Loucy (cell line): ENCODE results near the gene SETD3.

Experiments used
- EZH2phosphoT487 ChIP-seq: fragments of 200-600 bp; IDR thresholded peaks from 2 replicates; pipeline ENCODE4 v1.6.1; 2018; ENCODE audit warnings: antibody characterized with exemption, mild to moderate bottlenecking, moderate library complexity, borderline replicate concordance
- TF ChIP-seq, protein P1 (sequence below): fragments of 200-600 bp; sonication (generic); conservative IDR thresholded peaks from 2 replicates; pipeline ENCODE4 v1.5.1; 2014; ENCODE audit warnings: mild to moderate bottlenecking, antibody characterized with exemption, low read length

DNA sequence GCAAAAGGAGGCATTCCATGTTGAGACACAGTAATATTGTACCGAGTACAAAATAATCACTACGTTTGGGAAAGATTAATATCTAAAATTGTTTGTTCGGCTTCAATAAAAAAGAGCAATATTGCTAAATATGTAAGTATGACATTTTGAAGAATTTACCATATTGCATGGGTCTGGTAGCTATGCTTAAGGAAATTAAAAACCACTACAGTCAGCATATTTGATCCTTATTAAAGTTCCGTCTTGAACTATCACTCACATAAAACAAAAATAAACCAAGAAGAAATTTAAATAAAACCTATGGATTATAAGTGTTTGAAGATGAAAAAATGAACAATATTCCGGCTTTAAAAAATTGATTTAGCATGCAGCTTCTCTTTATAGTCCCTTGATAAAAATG, 63.8 kb downstream of the SETD3 start:
- TF ChIP-seq, protein P1, sequence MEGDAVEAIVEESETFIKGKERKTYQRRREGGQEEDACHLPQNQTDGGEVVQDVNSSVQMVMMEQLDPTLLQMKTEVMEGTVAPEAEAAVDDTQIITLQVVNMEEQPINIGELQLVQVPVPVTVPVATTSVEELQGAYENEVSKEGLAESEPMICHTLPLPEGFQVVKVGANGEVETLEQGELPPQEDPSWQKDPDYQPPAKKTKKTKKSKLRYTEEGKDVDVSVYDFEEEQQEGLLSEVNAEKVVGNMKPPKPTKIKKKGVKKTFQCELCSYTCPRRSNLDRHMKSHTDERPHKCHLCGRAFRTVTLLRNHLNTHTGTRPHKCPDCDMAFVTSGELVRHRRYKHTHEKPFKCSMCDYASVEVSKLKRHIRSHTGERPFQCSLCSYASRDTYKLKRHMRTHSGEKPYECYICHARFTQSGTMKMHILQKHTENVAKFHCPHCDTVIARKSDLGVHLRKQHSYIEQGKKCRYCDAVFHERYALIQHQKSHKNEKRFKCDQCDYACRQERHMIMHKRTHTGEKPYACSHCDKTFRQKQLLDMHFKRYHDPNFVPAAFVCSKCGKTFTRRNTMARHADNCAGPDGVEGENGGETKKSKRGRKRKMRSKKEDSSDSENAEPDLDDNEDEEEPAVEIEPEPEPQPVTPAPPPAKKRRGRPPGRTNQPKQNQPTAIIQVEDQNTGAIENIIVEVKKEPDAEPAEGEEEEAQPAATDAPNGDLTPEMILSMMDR, result no peak
- TF ChIP-seq EZH2phosphoT487, result no peak
